H9 (cell line): ENCODE data around the gene AARS1. TPM values are rescaled to one million over a fixed set of nuclear protein-coding genes. Genes with fewer than 3 reads are reported as not detected.
"Not testable (repeated sequence)": the region's sequence is repeated elsewhere in the genome, so short reads cannot be mapped to it uniquely, and the experiment has no call there.

ENCODE experiments used
- DNase-seq: peaks from one replicate; pipeline ENCODE4 v3.0.0-alpha.2; 2017
- H2AFZ ChIP-seq: one replicate; pipeline ENCODE4 v1.6.1; 2013; ENCODE audit warnings: mild to moderate bottlenecking, low read length, control low read depth, moderate library complexity
- H2AK5ac ChIP-seq: 2 replicates; pipeline ENCODE4 v1.6.1; 2013; ENCODE audit warnings: low read length, control low read depth, mixed read lengths; ENCODE audit not compliant: insufficient read length
- H2BK120ac ChIP-seq: one replicate; pipeline ENCODE4 v1.6.1; 2013; ENCODE audit warnings: low read depth, mild to moderate bottlenecking, low read length, control low read depth, inconsistent platforms; ENCODE audit not compliant: poor library complexity, severe bottlenecking
- H2BK12ac ChIP-seq: 2 replicates; pipeline ENCODE4 v1.6.1; 2013; ENCODE audit warnings: low read length, control low read depth, mixed read lengths, low read depth; ENCODE audit not compliant: insufficient read length
- H2BK15ac ChIP-seq: 2 replicates; pipeline ENCODE4 v1.6.1; 2013; ENCODE audit warnings: low read depth, low read length, control low read depth
- H2BK20ac ChIP-seq: one replicate; pipeline ENCODE4 v1.6.1; 2013; ENCODE audit warnings: low read depth, mild to moderate bottlenecking, low read length, control low read depth, inconsistent platforms; ENCODE audit not compliant: poor library complexity, severe bottlenecking
- H2BK5ac ChIP-seq: 2 replicates; pipeline ENCODE4 v1.6.1; 2013; ENCODE audit warnings: low read length, control low read depth, mixed read lengths; ENCODE audit not compliant: insufficient read length
- H3K14ac ChIP-seq: 2 replicates; pipeline ENCODE4 v1.6.1; 2013; ENCODE audit warnings: low read length, control low read depth; ENCODE audit not compliant: insufficient read depth
- H3K18ac ChIP-seq: 2 replicates; pipeline ENCODE4 v1.6.1; 2013; ENCODE audit warnings: low read depth, mild to moderate bottlenecking, mixed read lengths, low read length, control low read depth; ENCODE audit not compliant: insufficient read length
- H3K23ac ChIP-seq: 2 replicates; pipeline ENCODE4 v1.6.1; 2013; ENCODE audit warnings: low read length, control low read depth, mixed read lengths, low read depth; ENCODE audit not compliant: insufficient read length
- H3K23me2 ChIP-seq: 2 replicates; pipeline ENCODE4 v1.6.1; 2013; ENCODE audit warnings: low read depth, mild to moderate bottlenecking, mixed read lengths, low read length, control low read depth; ENCODE audit not compliant: insufficient read length, poor library complexity, severe bottlenecking
- H3K27ac ChIP-seq: 2 replicates; pipeline ENCODE4 v1.5.1; 2013; ENCODE audit warnings: low read length, control low read depth, mixed read lengths, low read depth; ENCODE audit not compliant: insufficient read length
- H3K27me3 ChIP-seq: 2 replicates; pipeline ENCODE4 v1.6.1; 2013; ENCODE audit warnings: low read length, control low read depth, inconsistent platforms; ENCODE audit not compliant: insufficient read depth
- H3K4ac ChIP-seq: 2 replicates; pipeline ENCODE4 v1.6.1; 2013; ENCODE audit warnings: low read depth, mild to moderate bottlenecking, control low read depth, inconsistent platforms, low read length, moderate library complexity
- H3K4me1 ChIP-seq: 2 replicates; pipeline ENCODE4 v1.6.1; 2013; ENCODE audit warnings: low read length, control low read depth, inconsistent platforms; ENCODE audit not compliant: insufficient read depth
- H3K4me2 ChIP-seq: 2 replicates; pipeline ENCODE4 v1.6.1; 2013; ENCODE audit warnings: low read length, control low read depth, mixed read lengths; ENCODE audit not compliant: insufficient read length, insufficient read depth
- H3K56ac ChIP-seq: 2 replicates; pipeline ENCODE4 v1.6.1; 2013; ENCODE audit warnings: low read depth, mild to moderate bottlenecking, mixed read lengths, low read length, control low read depth; ENCODE audit not compliant: insufficient read length
- H3K79me1 ChIP-seq: 2 replicates; pipeline ENCODE4 v1.6.1; 2013; ENCODE audit warnings: low read depth, mild to moderate bottlenecking, moderate library complexity, low read length, control low read depth, inconsistent platforms; ENCODE audit not compliant: insufficient read depth, poor library complexity, severe bottlenecking
- H3K79me2 ChIP-seq: 2 replicates; pipeline ENCODE4 v1.6.1; 2013; ENCODE audit warnings: low read length, control low read depth, inconsistent platforms; ENCODE audit not compliant: insufficient read depth
- H3K9ac ChIP-seq: 2 replicates; pipeline ENCODE4 v1.6.1; 2013; ENCODE audit warnings: low read length, control low read depth, mixed read lengths; ENCODE audit not compliant: insufficient read length; ENCODE audit errors: extremely low read depth
- H3K9me3 ChIP-seq: one replicate; pipeline ENCODE4 v1.6.1; 2013; ENCODE audit warnings: low read depth, low read length, inconsistent platforms; ENCODE audit not compliant: control insufficient read depth
- H3T11ph ChIP-seq: one replicate; pipeline ENCODE4 v1.6.1; 2013; ENCODE audit warnings: mild to moderate bottlenecking, low read length, control low read depth, inconsistent platforms
- H4K20me1 ChIP-seq: one replicate; pipeline ENCODE4 v1.6.1; 2013; ENCODE audit not compliant: control insufficient read depth, insufficient read length, insufficient read depth
- H4K5ac ChIP-seq: 2 replicates; pipeline ENCODE4 v1.6.1; 2013; ENCODE audit warnings: low read depth, mild to moderate bottlenecking, mixed read lengths, low read length, control low read depth; ENCODE audit not compliant: insufficient read length
- H4K8ac ChIP-seq: replicated peaks from 2 replicates; pipeline ENCODE4 v1.6.1; 2013; ENCODE audit warnings: low read length, control low read depth, mixed read lengths, low read depth; ENCODE audit not compliant: insufficient read length
- H4K91ac ChIP-seq: 2 replicates; pipeline ENCODE4 v1.6.1; 2013; ENCODE audit warnings: low read depth, mild to moderate bottlenecking, moderate library complexity, mixed read lengths, low read length, control low read depth; ENCODE audit not compliant: insufficient read length
- H3K27ac Mint-ChIP-seq, 3 experiments: 2 replicates in 2 of 3; 3 replicates in 1 of 3; pipeline ENCODE4 v1.8.0; 2020 to 2021; ENCODE audit warnings: mixed read lengths in 3 of 3, mild to moderate bottlenecking in 1 of 3, moderate library complexity in 1 of 3
- H3K27me3 Mint-ChIP-seq: 2 replicates; pipeline ENCODE4 v1.8.0; 2021; ENCODE audit warnings: low read depth, mild to moderate bottlenecking, moderate library complexity, mixed read lengths
- H3K36me3 Mint-ChIP-seq, 3 experiments: 2 replicates in 2 of 3; 3 replicates in 1 of 3; pipeline ENCODE4 v1.8.0; 2020 to 2021; ENCODE audit warnings: low read depth in 3 of 3, mixed read lengths in 3 of 3; ENCODE audit not compliant: insufficient read depth in 1 of 3
- H3K4me1 Mint-ChIP-seq, 2 experiments: 2 replicates each; pipeline ENCODE4 v1.8.0; 2020; ENCODE audit warnings: mixed read lengths in 2 of 2
- H3K4me3 Mint-ChIP-seq, 2 experiments: 2 replicates in 1 of 2; 3 replicates in 1 of 2; pipeline ENCODE4 v1.8.0; 2020 to 2021; ENCODE audit warnings: mild to moderate bottlenecking in 2 of 2, mixed read lengths in 2 of 2, moderate library complexity in 1 of 2
- H3K9me3 Mint-ChIP-seq, 2 experiments: 2 replicates in 1 of 2; 3 replicates in 1 of 2; pipeline ENCODE4 v1.8.0; 2020; ENCODE audit warnings: mild to moderate bottlenecking in 2 of 2, mixed read lengths in 2 of 2, moderate library complexity in 1 of 2
- WGBS: extraction: QIAGEN DNeasy Blood & Tissue Kit; methylation state at CpG from one replicate; pipeline ENCODE4 v1.1.7; 2013; ENCODE audit warnings: missing lambda C conversion rate, low lambda C conversion rate, mixed read lengths; ENCODE audit not compliant: insufficient read length; ENCODE audit errors: extremely low coverage; 5-methylcytosine and 5-hydroxymethylcytosine counted together
- total RNA-seq: library from RNA; stranded (reverse); gene quantifications from 2 replicates; pipeline ENCODE4 v1.2.1, GENCODE V29; 2021

AARS1 gene
- total RNA-seq, 1 experiment from 2014 or later: 168 TPM

- H3K27me3 Mint-ChIP-seq, H4K20me1 ChIP-seq, H2AFZ ChIP-seq, H3K56ac ChIP-seq, H3K27ac Mint-ChIP-seq, H3K79me2 ChIP-seq, H3K4me1 ChIP-seq, H3K27ac ChIP-seq, H2BK120ac ChIP-seq, H3K4ac ChIP-seq, H3K4me1 Mint-ChIP-seq, H2BK12ac ChIP-seq, H2BK5ac ChIP-seq, H4K91ac ChIP-seq, H2BK20ac ChIP-seq, H2AK5ac ChIP-seq, H3T11ph ChIP-seq, H2BK15ac ChIP-seq, H4K8ac ChIP-seq, H3K9ac ChIP-seq, H3K27me3 ChIP-seq, H3K14ac ChIP-seq, H3K79me1 ChIP-seq, H3K9me3 Mint-ChIP-seq, H3K18ac ChIP-seq, DNase-seq, H3K23me2 ChIP-seq, H3K9me3 ChIP-seq, H4K5ac ChIP-seq, H3K4me2 ChIP-seq, H3K4me3 Mint-ChIP-seq, H3K23ac ChIP-seq: not testable (repeated sequence)
- WGBS: no CpG with 5 or more reads among the region's 6 CpGs
- H3K36me3 Mint-ChIP-seq: peaks cover 9 to 32% (median 18%) of the 10 kb centered on the region in 3 experiments
Measured at GRCh38 chr16:70206382-70206781, 82.9 kb downstream of the AARS1 start.

GRCh38 chr16:70204668-70205405, 84.5 kb downstream of the AARS1 start:
- WGBS: no CpG with 5 or more reads among the region's 46 CpGs
- H3K14ac ChIP-seq: not testable (repeated sequence)
- peaks cover 9 to 29% (median 18%) of the 10 kb centered on the region in 3 experiments for H3K36me3 Mint-ChIP-seq

More at GRCh38 chr16:70204668-70205405, 84.5 kb downstream of the AARS1 start:
- not testable (repeated sequence) for H4K8ac ChIP-seq, H3K9ac ChIP-seq, H3K4ac ChIP-seq, H3K4me1 Mint-ChIP-seq, H3T11ph ChIP-seq, H3K18ac ChIP-seq, H2AK5ac ChIP-seq, H3K56ac ChIP-seq, H4K91ac ChIP-seq, H2BK5ac ChIP-seq, H3K4me3 Mint-ChIP-seq, H3K4me1 ChIP-seq, H2BK120ac ChIP-seq, H3K9me3 Mint-ChIP-seq, H4K20me1 ChIP-seq, H3K27me3 Mint-ChIP-seq, H3K23ac ChIP-seq, H2AFZ ChIP-seq, H2BK20ac ChIP-seq, H3K27ac ChIP-seq, H3K27me3 ChIP-seq, H3K23me2 ChIP-seq, H2BK12ac ChIP-seq, H3K27ac Mint-ChIP-seq, H3K9me3 ChIP-seq, H4K5ac ChIP-seq, DNase-seq, H3K79me2 ChIP-seq, H3K4me2 ChIP-seq, H3K79me1 ChIP-seq, H2BK15ac ChIP-seq
